Measurements from ENCODE around the gene SRSF4. TPM values are rescaled to one million over a fixed set of nuclear protein-coding genes. Genes with fewer than 3 reads are reported as not detected.
A peak's percentile ranks its signal among the peaks of the same experiment; 100 is the strongest.
"Not testable (repeated sequence)": the region's sequence is repeated elsewhere in the genome, so short reads cannot be mapped to it uniquely, and the experiment has no call there.

The SRSF4 gene
- total and polyA plus RNA-seq, 5 donors = 50.0 to 63.7 (median 60.5) TPM

GRCh38 chr1:29144178-29144577 lies 37.5 kb downstream of the SRSF4 start:
- 94% methylated on average over 2 of the region's 2 CpGs for WGBS
- no peaks in the 10 kb centered on the region for H3K4me1 ChIP-seq (ENCODE audit: control insufficient read depth, insufficient read depth, low read length)
- ATAC-seq = no peak

GRCh38 chr1:29142714-29143113 lies 39.0 kb downstream of the SRSF4 start:
- no peak overlapping the region for H3K4me3 ChIP-seq (ENCODE audit: low read length)
- 79% methylated on average over 2 of the region's 2 CpGs for WGBS
- no peaks in the 10 kb centered on the region for H3K9me3 ChIP-seq (ENCODE audit: control insufficient read depth, low read length)
- ATAC-seq (no peak), DNase-seq (no peak)
- H3K27ac ChIP-seq (ENCODE audit: low read length) = no peak overlapping the region
- H3K27me3 ChIP-seq (ENCODE audit: control insufficient read depth, insufficient read depth) = no peaks in the 10 kb centered on the region
- intact Hi-C loops (cut with DNase I) = no loop called here
- no peaks in the 10 kb centered on the region for H3K4me1 ChIP-seq (ENCODE audit: control insufficient read depth, insufficient read depth, low read length)

More at GRCh38 chr1:29144178-29144577, 37.5 kb downstream of the SRSF4 start:
- Histone ChIP-seq H3K9me3 (ENCODE audit: control insufficient read depth, low read length) (no peaks in the 10 kb centered on the region), H3K27me3 (ENCODE audit: control insufficient read depth, insufficient read depth) (no peaks in the 10 kb centered on the region), H3K27ac (ENCODE audit: low read length) (no peak overlapping the region), H3K4me3 (ENCODE audit: low read length) (no peak overlapping the region)
- intact Hi-C loops (cut with DNase I) = no loop called here
- no peak for DNase-seq

- DNase-seq (peak in 2 of 3 donors; percentile 68 to 71), ATAC-seq (peak; percentile 58 to 70)
- no peaks in the 10 kb centered on the region for H3K27me3 ChIP-seq (ENCODE audit: control insufficient read depth, insufficient read depth)
- no peak overlapping the region for H3K27ac ChIP-seq (ENCODE audit: low read length)
- H3K4me3 ChIP-seq (ENCODE audit: low read length) = no peak overlapping the region
- intact Hi-C loops (cut with DNase I) = no loop called here
- no peaks in the 10 kb centered on the region for H3K4me1 ChIP-seq (ENCODE audit: control insufficient read depth, insufficient read depth, low read length)
- H3K9me3 ChIP-seq (ENCODE audit: control insufficient read depth, low read length) = no peaks in the 10 kb centered on the region
- 32% methylated on average over 14 of the region's 14 CpGs for WGBS
Observed at GRCh38 chr1:29136391-29136915, 45.2 kb downstream of the SRSF4 start.

GRCh38 chr1:29134695-29135028 lies 47.0 kb downstream of the SRSF4 start:
- intact Hi-C loops (cut with DNase I) = no loop called here
- Histone ChIP-seq H3K4me1 (ENCODE audit: control insufficient read depth, insufficient read depth, low read length) (no peaks in the 10 kb centered on the region), H3K9me3 (ENCODE audit: control insufficient read depth, low read length) (no peaks in the 10 kb centered on the region), H3K27me3 (ENCODE audit: control insufficient read depth, insufficient read depth) (no peaks in the 10 kb centered on the region), H3K4me3 (ENCODE audit: low read length) (no peak overlapping the region), H3K27ac (ENCODE audit: low read length) (no peak overlapping the region)
- ATAC-seq = peak; percentile 13 to 18
- peak in 1 of 3 donors; percentile 36 for DNase-seq
- 61% methylated on average over 10 of the region's 10 CpGs for WGBS

- peak; percentile 45 to 52 for ATAC-seq
- Histone ChIP-seq H3K27me3 (ENCODE audit: control insufficient read depth, insufficient read depth) (no peaks in the 10 kb centered on the region), H3K4me3 (ENCODE audit: low read length) (no peak overlapping the region), H3K4me1 (ENCODE audit: control insufficient read depth, insufficient read depth, low read length) (no peaks in the 10 kb centered on the region), H3K9me3 (ENCODE audit: control insufficient read depth, low read length) (no peaks in the 10 kb centered on the region), H3K27ac (ENCODE audit: low read length) (no peak overlapping the region)
- WGBS = 69% methylated on average over 55 of the region's 55 CpGs
- peak in 2 of 3 donors; percentile 62 to 70 for DNase-seq
- intact Hi-C loops (cut with DNase I) = no loop called here
Observed at GRCh38 chr1:29133861-29134694, 47.6 kb downstream of the SRSF4 start.

- peak in 1 of 3 donors; percentile 24 for DNase-seq
Observed at GRCh38 chr1:29131056-29131455, 50.6 kb downstream of the SRSF4 start.

GRCh38 chr1:29129916-29130315 lies 51.8 kb downstream of the SRSF4 start:
- no peak overlapping the region for H3K4me3 ChIP-seq (ENCODE audit: low read length)
- 85% methylated on average over 5 of the region's 5 CpGs for WGBS
- ATAC-seq (no peak), DNase-seq (no peak)
- H3K27ac ChIP-seq (ENCODE audit: low read length) = no peak overlapping the region
- intact Hi-C loops (cut with DNase I) = loop anchor here in 2 of 4 donors (10.0 kb wide), 2 partner anchors 45 to 55 kb away; partner anchors contain the start of gene SRSF4 (in 1 of the 2)
- no peaks in the 10 kb centered on the region for H3K9me3 ChIP-seq (ENCODE audit: control insufficient read depth, low read length)
- no peaks in the 10 kb centered on the region for H3K27me3 ChIP-seq (ENCODE audit: control insufficient read depth, insufficient read depth)
- no peaks in the 10 kb centered on the region for H3K4me1 ChIP-seq (ENCODE audit: control insufficient read depth, insufficient read depth, low read length)

More at GRCh38 chr1:29131056-29131455, 50.6 kb downstream of the SRSF4 start:
- H3K9me3 ChIP-seq (ENCODE audit: control insufficient read depth, low read length); H3K27me3 ChIP-seq (ENCODE audit: control insufficient read depth, insufficient read depth); intact Hi-C loops (cut with DNase I); H3K4me1 ChIP-seq (ENCODE audit: control insufficient read depth, insufficient read depth, low read length); H3K4me3 ChIP-seq (ENCODE audit: low read length); H3K27ac ChIP-seq (ENCODE audit: low read length); ATAC-seq: not testable (repeated sequence)
- 97% methylated on average over 29 of the region's 29 CpGs for WGBS

- H3K9me3 ChIP-seq (ENCODE audit: control insufficient read depth, low read length) = no peaks in the 10 kb centered on the region
- intact Hi-C loops (cut with DNase I) = loop anchor here in 2 of 4 donors (10.0 kb wide), 2 partner anchors 46 to 56 kb away; partner anchors contain the start of gene SRSF4 (in 1 of the 2)
- no peaks in the 10 kb centered on the region for H3K27me3 ChIP-seq (ENCODE audit: control insufficient read depth, insufficient read depth)
- no peak for ATAC-seq
- H3K27ac ChIP-seq (ENCODE audit: low read length) = no peak overlapping the region
- no peak for DNase-seq
- H3K4me3 ChIP-seq (ENCODE audit: low read length) = no peak overlapping the region
- no peaks in the 10 kb centered on the region for H3K4me1 ChIP-seq (ENCODE audit: control insufficient read depth, insufficient read depth, low read length)
- WGBS = 89% methylated on average over 6 of the region's 6 CpGs
Observed at GRCh38 chr1:29128739-29129138, 53.0 kb downstream of the SRSF4 start.

- Histone ChIP-seq H3K4me1 (ENCODE audit: control insufficient read depth, insufficient read depth, low read length) (no peaks in the 10 kb centered on the region), H3K27ac (ENCODE audit: low read length) (no peak overlapping the region), H3K27me3 (ENCODE audit: control insufficient read depth, insufficient read depth) (no peaks in the 10 kb centered on the region), H3K9me3 (ENCODE audit: control insufficient read depth, low read length) (no peaks in the 10 kb centered on the region), H3K4me3 (ENCODE audit: low read length) (no peak overlapping the region)
- intact Hi-C loops (cut with DNase I) = loop anchor here in 2 of 4 donors (10.0 kb wide), 2 partner anchors 49 to 59 kb away; partner anchors contain the start of gene SRSF4 (in 1 of the 2)
- DNase-seq = no peak
- ATAC-seq = no peak
- 98% methylated on average over 6 of the region's 6 CpGs for WGBS
Observed at GRCh38 chr1:29126198-29126597, 55.5 kb downstream of the SRSF4 start.

- Histone ChIP-seq H3K4me3 (ENCODE audit: low read length) (no peak overlapping the region), H3K27me3 (ENCODE audit: control insufficient read depth, insufficient read depth) (no peaks in the 10 kb centered on the region), H3K9me3 (ENCODE audit: control insufficient read depth, low read length) (no peaks in the 10 kb centered on the region), H3K27ac (ENCODE audit: low read length) (no peak overlapping the region), H3K4me1 (ENCODE audit: control insufficient read depth, insufficient read depth, low read length) (no peaks in the 10 kb centered on the region)
- 89% methylated on average over 6 of the region's 6 CpGs for WGBS
- DNase-seq (no peak), ATAC-seq (no peak)
- intact Hi-C loops (cut with DNase I) = loop anchor here in 2 of 4 donors (10.0 kb wide), 2 partner anchors 49 to 59 kb away; partner anchors contain the start of gene SRSF4 (in 1 of the 2)
Observed at GRCh38 chr1:29125788-29126187, 55.9 kb downstream of the SRSF4 start.

GRCh38 chr1:29125237-29125641 lies 56.5 kb downstream of the SRSF4 start:
- WGBS = 68% methylated on average over 14 of the region's 14 CpGs
- no peak for DNase-seq
- Histone ChIP-seq H3K9me3 (ENCODE audit: control insufficient read depth, low read length) (no peaks in the 10 kb centered on the region), H3K27me3 (ENCODE audit: control insufficient read depth, insufficient read depth) (no peaks in the 10 kb centered on the region), H3K4me3 (ENCODE audit: low read length) (peak overlapping the region; percentile 70), H3K27ac (ENCODE audit: low read length) (peak overlapping the region; percentile 86), H3K4me1 (ENCODE audit: control insufficient read depth, insufficient read depth, low read length) (no peaks in the 10 kb centered on the region)
- intact Hi-C loops (cut with DNase I) = loop anchor here in 2 of 4 donors (10.0 kb wide), 2 partner anchors 50 to 60 kb away; partner anchors contain the start of gene SRSF4 (in 1 of the 2)
- ATAC-seq = no peak
